GM19351 (cell line): ENCODE measurements around the gene EEF1AKMT2.
"Not testable (repeated sequence)": the region's sequence is repeated elsewhere in the genome, so short reads cannot be mapped to it uniquely, and the experiment has no call there.

ENCODE experiments used
- ATAC-seq: cut with Tn5 transposase; IDR thresholded peaks from one replicate; pipeline ENCODE4 v1.9.1; 2021; ENCODE audit warnings: mild to moderate bottlenecking, moderate library complexity; ENCODE audit not compliant: unreplicated experiment

EEF1AKMT2 gene

GRCh38 chr10:124756156-124756903 is 35.4 kb downstream of the EEF1AKMT2 start:
- no peak for ATAC-seq

- no peak for ATAC-seq
Observed at GRCh38 chr10:124755581-124755980, 36.1 kb downstream of the EEF1AKMT2 start.

- ATAC-seq, result no peak
Observed at GRCh38 chr10:124754227-124754626, 37.5 kb downstream of the EEF1AKMT2 start.

- ATAC-seq, result peak; percentile 37
Observed at GRCh38 chr10:124748953-124749645, 42.6 kb downstream of the EEF1AKMT2 start.

GRCh38 chr10:124748166-124748565 is 43.5 kb downstream of the EEF1AKMT2 start:
- no peak for ATAC-seq

- no peak for ATAC-seq
Observed at GRCh38 chr10:124747745-124748144, 43.9 kb downstream of the EEF1AKMT2 start.

- no peak for ATAC-seq
Observed at GRCh38 chr10:124746992-124747391, 44.7 kb downstream of the EEF1AKMT2 start.

GRCh38 chr10:124746447-124746846 is 45.2 kb downstream of the EEF1AKMT2 start:
- not testable (repeated sequence) for ATAC-seq

- ATAC-seq, result no peak
Observed at GRCh38 chr10:124745673-124746072, 46.0 kb downstream of the EEF1AKMT2 start.

- ATAC-seq, result no peak
Observed at GRCh38 chr10:124745252-124745651, 46.4 kb downstream of the EEF1AKMT2 start.

- ATAC-seq, result peak; percentile 67
Observed at GRCh38 chr10:124744102-124745050, 47.3 kb downstream of the EEF1AKMT2 start, which contains the start of gene FAM53B. Gene FAM53B (minus strand): TSS chr10:124744378. CDS start chr10:124706713, 37,665 bp downstream.

GRCh38 chr10:124743191-124744101 is 48.2 kb downstream of the EEF1AKMT2 start:
- peak; percentile 22 for ATAC-seq

GRCh38 chr10:124742413-124743190 is 49.1 kb downstream of the EEF1AKMT2 start:
- no peak for ATAC-seq

- ATAC-seq, result no peak
Observed at GRCh38 chr10:124741922-124742412, 49.7 kb downstream of the EEF1AKMT2 start.

GRCh38 chr10:124741281-124741921 is 50.3 kb downstream of the EEF1AKMT2 start:
- peak; percentile 46 for ATAC-seq

GRCh38 chr10:124740369-124741280 is 51.1 kb downstream of the EEF1AKMT2 start:
- peak; percentile 17 for ATAC-seq

GRCh38 chr10:124739986-124740368 is 51.7 kb downstream of the EEF1AKMT2 start:
- no peak for ATAC-seq
